ENCODE measurements around the gene RBM20.
"Not testable (repeated sequence)": the region's sequence is repeated elsewhere in the genome, so short reads cannot be mapped to it uniquely, and the experiment has no call there.

RBM20 gene

GRCh38 chr10:110649347-110650264, 5.5 kb downstream of the RBM20 start:
- FAIRE-seq: no peak

GRCh38 chr10:110650265-110650668, 6.1 kb downstream of the RBM20 start:
- no peak for FAIRE-seq

GRCh38 chr10:110651044-110651958, 7.2 kb downstream of the RBM20 start:
- FAIRE-seq: no peak

GRCh38 chr10:110652475-110653118, 8.5 kb downstream of the RBM20 start:
- FAIRE-seq: no peak

GRCh38 chr10:110655320-110655719, 11.2 kb downstream of the RBM20 start:
- no peak for FAIRE-seq

GRCh38 chr10:110656612-110657011, 12.5 kb downstream of the RBM20 start:
- FAIRE-seq: no peak

- FAIRE-seq: no peak
Measured at GRCh38 chr10:110657973-110658691, 14.0 kb downstream of the RBM20 start.

GRCh38 chr10:110659558-110659957, 15.4 kb downstream of the RBM20 start:
- FAIRE-seq: no peak

GRCh38 chr10:110660289-110660688, 16.2 kb downstream of the RBM20 start:
- not testable (repeated sequence) for FAIRE-seq

GRCh38 chr10:110661292-110661691, 17.2 kb downstream of the RBM20 start:
- no peak for FAIRE-seq

GRCh38 chr10:110664483-110665420, 20.6 kb downstream of the RBM20 start:
- FAIRE-seq: no peak

- FAIRE-seq: not testable (repeated sequence)
Measured at GRCh38 chr10:110666259-110666658, 22.1 kb downstream of the RBM20 start.

- FAIRE-seq: no peak
Measured at GRCh38 chr10:110666673-110667072, 22.5 kb downstream of the RBM20 start.

GRCh38 chr10:110667620-110668343, 23.6 kb downstream of the RBM20 start:
- FAIRE-seq: no peak

GRCh38 chr10:110668443-110668842, 24.3 kb downstream of the RBM20 start:
- FAIRE-seq: no peak

GRCh38 chr10:110670335-110670734, 26.2 kb downstream of the RBM20 start:
- FAIRE-seq: no peak

- FAIRE-seq: no peak
Measured at GRCh38 chr10:110671788-110672579, 27.8 kb downstream of the RBM20 start.

GRCh38 chr10:110672580-110672919, 28.4 kb downstream of the RBM20 start:
- FAIRE-seq: no peak

- no peak for FAIRE-seq
Measured at GRCh38 chr10:110676016-110676415, 31.9 kb downstream of the RBM20 start.

All from TTC549 (cell line).